PC-3 (cell line): ENCODE measurements around the gene GALNT3.

ENCODE experiments used
- EZH2 ChIP-seq: fragments of 300-600 bp; sonication (generic); IDR thresholded peaks from one replicate; pipeline ENCODE4 v1.6.1; 2017; ENCODE audit warnings: antibody characterized with exemption, mild to moderate bottlenecking, low read length; ENCODE audit not compliant: unreplicated experiment
- EZH2phosphoT487 ChIP-seq: fragments of 300-600 bp; sonication (generic); IDR thresholded peaks from 2 replicates; pipeline ENCODE4 v1.6.1; 2018; ENCODE audit warnings: mild to moderate bottlenecking, antibody characterized with exemption, low read length, borderline replicate concordance
- TF ChIP-seq, protein P1 (sequence below): fragments of 300-600 bp; sonication (generic); conservative IDR thresholded peaks from 2 replicates; pipeline ENCODE4 v1.5.1; 2017; ENCODE audit warnings: antibody characterized with exemption, low read depth, mild to moderate bottlenecking, low read length

DNA sequence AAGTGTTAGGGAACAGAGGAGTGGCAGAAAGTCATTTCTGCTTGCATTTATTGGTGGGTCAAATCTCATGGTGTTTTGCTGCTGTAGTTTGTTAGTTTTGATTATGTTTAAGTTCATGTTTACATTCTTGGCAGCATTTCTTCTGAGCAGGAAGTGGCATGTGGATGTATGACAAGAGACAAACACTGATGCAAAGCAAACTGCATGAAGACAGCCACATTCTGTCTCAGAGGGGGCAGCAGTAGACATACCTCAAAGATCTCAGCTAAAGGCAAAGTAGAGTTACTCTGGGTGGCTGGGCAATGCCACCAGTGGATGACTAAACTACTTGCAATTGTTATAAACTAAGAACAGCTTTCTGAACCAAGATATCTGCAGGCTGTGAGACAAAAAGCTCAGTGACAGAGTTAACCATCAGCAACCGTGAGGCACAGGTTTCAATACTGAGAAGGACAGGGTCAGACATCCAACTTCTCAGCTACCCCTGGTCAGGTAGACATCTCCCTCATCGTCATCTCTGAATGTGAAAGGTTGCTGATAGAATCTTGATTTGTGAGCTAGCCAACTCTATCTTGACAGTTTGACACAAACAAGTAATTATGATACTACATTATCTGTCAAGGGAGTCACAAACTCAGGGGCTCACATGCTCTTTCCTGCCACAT lies 16.4 kb downstream of the GALNT3 start:
- TF ChIP-seq, protein P1, sequence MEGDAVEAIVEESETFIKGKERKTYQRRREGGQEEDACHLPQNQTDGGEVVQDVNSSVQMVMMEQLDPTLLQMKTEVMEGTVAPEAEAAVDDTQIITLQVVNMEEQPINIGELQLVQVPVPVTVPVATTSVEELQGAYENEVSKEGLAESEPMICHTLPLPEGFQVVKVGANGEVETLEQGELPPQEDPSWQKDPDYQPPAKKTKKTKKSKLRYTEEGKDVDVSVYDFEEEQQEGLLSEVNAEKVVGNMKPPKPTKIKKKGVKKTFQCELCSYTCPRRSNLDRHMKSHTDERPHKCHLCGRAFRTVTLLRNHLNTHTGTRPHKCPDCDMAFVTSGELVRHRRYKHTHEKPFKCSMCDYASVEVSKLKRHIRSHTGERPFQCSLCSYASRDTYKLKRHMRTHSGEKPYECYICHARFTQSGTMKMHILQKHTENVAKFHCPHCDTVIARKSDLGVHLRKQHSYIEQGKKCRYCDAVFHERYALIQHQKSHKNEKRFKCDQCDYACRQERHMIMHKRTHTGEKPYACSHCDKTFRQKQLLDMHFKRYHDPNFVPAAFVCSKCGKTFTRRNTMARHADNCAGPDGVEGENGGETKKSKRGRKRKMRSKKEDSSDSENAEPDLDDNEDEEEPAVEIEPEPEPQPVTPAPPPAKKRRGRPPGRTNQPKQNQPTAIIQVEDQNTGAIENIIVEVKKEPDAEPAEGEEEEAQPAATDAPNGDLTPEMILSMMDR = no peak
- TF ChIP-seq EZH2 = no peak
- no peak for TF ChIP-seq EZH2phosphoT487
